HG03521 (cell line): ENCODE data around the gene CERS2.

Experiments used
- ATAC-seq: cut with Tn5 transposase; IDR thresholded peaks from one replicate; pipeline ENCODE4 v1.9.1; 2021; ENCODE audit warnings: mild to moderate bottlenecking, moderate library complexity; ENCODE audit not compliant: unreplicated experiment

The CERS2 gene

DNA sequence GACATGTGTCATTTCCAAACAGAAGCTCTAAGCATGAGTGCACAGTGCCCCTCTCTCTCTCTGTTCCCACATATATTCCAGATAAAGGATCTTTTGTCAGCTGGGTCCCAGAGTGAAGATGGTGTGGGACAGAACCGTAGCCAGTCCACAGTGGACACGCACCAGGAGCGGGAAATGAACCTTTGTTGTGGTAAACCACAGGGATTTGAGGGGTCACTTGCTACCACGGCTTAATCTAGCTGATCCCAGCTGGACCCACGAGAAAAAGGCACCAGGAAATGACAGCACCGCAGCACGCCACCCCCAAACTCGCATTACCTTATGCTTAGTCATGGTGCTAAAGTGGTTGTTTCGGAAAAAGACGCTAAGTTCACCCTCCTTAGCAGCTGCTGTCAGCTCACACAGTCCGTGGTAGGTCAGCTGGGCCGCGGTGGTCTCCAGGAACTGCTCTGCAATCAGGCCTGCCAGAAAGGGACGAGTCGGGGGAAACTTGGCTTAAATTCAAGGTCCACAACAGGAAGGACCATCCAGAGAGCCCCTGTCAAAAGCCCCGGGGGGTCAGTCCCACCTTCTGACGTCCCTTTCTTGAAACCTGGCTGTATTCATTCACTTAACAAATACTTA is 24.5 kb upstream of the CERS2 start:
- no peak for ATAC-seq

GRCh38 chr1:150997949-150998348 is 23.3 kb upstream of the CERS2 start:
- ATAC-seq: no peak

DNA sequence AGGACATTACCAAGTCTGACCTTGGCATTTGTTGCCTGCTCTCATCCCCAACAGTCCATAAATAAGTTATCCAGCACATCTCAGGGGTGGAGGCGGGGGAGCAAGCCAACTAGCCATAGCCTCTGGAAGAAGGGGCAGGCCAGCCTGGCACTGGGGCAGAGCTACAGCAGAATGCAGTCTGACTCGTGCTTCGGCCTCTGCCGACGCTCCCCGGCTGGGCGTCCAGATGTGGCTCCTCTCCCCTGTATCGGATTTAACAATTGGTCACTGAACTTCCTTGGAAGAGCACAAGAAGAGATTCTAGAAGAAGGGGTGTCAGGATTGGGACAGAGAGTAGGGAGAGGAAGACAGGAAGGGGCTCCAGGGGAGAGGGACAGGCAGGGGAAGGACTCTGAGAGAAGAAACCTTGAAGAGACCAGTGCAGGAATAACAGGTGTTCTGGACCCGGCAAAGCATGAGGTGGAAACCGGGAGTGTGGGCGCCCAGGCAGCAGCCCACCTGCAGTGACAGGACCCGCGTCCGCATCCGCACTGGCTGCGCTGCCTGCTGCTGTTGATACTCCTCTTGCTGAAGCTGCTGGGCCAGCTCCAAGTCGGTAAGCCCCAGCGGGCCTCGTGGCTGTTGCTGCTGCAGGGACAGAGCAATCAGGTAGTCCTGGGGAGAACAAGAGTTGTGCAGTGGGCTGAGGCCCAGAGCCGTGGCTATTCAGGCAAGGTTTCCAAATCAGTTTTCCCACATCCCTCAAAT is 22.7 kb upstream of the CERS2 start:
- no peak for ATAC-seq

GRCh38 chr1:150995896-150996295 is 21.3 kb upstream of the CERS2 start:
- no peak for ATAC-seq

GRCh38 chr1:150995460-150995859 is 20.8 kb upstream of the CERS2 start:
- ATAC-seq: no peak

DNA sequence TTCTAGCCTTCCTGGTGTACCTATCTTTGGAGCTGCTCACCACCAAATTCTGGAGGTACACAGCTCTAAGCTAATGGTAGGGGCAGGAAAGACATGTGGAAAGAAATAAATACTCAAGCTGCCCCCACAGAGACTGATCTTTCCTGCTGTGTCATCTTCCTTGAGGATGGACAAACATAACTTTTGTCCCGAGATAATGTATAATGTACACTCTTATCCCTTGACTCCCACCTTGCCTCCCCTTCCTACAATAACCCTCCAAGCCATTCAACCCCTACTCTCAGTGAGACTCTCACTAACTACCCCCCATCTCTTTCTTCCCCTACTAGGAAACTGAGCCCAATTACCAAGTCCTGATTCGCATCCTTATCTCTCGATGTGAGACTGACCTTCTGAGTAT is 19.6 kb upstream of the CERS2 start:
- ATAC-seq: no peak

DNA sequence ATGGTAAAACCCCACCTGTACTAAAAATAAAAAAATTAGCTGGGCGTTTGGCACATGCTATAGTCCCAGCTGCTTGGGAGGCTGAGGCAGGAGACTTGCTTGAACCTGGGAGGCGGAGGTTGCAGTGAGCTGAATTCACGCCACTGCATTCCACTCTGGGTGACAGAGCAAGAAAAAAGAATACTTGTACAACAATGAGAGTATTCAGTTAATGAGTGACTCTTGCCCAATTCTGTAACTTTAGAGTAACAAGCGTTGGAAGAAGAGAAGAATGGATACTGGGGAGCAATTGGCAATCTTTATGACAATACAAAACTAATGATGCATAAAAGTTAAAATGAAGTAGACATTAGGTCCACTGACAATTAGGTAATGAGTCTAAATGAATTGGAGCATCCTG is 18.0 kb upstream of the CERS2 start:
- ATAC-seq: no peak

GRCh38 chr1:150987924-150988323 is 13.3 kb upstream of the CERS2 start:
- no peak for ATAC-seq

DNA sequence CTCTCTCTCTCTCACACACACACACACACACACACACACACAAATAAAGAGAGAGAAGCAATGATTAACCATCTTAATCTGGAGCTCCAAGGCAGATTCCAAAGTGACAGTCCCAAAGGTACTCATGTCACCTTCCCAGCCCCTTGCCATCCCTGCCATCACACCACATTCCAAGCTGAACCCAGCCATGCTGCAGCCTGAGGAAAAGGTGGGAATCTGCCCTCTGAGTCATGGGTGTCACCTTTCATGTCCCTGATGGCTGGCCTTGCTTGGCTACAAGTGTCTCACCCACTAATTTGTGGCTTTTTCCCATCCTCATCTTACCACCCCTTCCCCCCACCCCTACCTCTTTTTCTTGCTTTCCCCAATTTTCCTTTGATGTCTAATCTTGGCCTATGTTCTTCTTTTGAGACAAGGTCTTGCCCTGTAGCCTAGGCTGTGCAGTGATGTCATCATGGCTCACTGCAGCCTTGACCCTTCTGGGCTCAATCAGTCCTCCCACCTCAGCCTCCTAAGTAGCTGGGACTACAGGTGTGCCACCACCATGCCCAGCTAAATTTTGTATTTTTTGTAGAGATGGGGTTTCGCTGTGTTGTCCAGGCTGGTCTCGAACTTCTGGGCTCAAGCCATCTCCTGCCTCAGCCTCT is 10.7 kb upstream of the CERS2 start:
- no peak for ATAC-seq

- ATAC-seq: no peak
Measured at GRCh38 chr1:150981805-150982712, 7.4 kb upstream of the CERS2 start, which contains the start of gene ANXA9. Gene ANXA9, plus strand, starts transcription at chr1:150982292. Its CDS starts 814 bp downstream, at chr1:150983106.

DNA sequence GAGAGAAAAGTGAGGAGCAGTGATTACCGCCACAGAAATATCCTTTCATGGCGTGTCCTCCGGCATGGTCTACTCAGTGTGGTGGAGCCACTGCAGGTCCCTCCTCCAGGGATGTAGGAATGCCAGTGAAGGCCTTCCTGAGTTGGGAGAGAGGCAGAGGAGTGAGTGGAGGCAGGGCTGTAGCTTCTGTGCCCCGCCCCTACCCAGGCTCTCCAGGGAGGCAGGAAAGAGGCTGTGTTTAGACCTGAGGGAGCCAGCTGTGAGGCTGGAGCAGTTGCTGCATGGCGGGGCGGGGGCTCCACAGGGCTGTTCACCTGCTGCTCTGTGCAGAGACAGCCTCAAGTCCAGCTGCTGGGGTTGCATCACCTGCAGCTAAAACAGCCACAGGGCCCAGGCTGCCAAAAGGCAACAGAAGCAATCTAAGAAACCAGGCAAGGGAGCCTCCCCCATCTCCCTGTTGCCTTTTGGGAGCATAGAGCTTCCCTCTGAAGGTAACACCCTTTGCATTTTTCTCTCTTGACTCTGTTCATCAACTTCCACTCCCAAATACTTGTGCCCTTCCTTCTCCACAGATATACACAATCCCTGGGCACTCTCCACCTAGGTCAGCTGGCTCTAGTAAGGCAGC is 6.7 kb upstream of the CERS2 start:
- ATAC-seq: no peak

GRCh38 chr1:150979092-150980056 is 4.7 kb upstream of the CERS2 start:
- peak; percentile 52 for ATAC-seq

DNA sequence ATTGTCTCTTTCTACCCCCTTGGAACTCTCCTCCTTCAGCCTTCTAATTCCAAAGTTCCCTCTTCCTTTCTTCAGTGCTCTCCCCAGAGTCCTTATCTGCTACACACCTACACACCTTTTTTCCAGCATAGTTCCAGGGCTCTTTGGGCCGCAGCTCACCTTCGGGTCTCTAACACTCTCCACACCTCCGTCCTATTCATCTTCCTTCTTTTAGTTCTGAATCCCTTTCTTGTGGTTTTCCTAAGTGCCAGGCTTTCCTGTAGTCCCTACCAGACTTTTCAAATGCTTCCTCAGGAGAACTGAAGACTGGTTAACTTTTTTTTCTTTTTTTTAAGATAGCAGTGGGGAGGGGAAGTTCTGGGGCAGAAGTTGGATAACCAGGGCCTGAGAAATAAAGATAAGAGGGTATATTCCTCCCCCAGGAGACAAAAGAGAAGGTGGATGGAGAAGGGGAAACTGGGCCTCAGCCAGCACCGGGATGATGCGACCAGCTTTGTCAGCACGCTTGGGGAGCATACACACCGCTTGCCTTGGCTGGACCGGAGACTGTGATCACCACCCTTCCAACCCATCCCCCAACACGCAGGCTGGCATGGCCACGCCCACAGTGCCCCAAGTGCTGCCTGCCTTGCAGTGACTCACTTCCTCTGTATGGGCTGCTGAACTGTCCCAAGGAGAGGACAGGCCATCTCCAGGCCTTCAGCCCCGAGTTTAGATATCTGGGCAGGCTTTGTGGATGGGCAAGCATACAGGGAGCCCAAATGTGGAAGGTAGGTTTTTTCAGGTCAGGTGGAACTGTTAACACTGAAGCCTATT is 2.5 kb upstream of the CERS2 start:
- no peak for ATAC-seq

DNA sequence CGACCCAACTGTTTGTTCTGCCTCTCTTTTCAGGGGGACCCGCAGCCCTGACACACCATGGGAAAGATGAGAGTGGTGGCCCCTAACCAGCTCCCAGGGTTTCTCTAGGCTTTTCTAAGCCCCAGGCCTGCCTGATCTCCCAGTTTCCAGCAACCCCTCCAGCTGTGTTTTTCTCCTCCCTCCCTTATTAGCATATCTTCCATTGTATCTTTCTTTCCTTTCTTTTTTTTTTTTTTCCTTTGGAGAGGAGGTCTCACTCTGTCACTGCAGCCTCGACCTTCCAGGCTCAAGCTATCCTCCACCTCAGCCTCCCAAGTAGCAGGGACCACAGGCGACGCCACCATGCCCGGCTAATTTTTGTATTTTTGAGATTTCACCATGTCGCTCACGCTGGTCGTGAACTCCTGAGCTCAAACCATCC is 1.8 kb upstream of the CERS2 start:
- ATAC-seq: no peak

DNA sequence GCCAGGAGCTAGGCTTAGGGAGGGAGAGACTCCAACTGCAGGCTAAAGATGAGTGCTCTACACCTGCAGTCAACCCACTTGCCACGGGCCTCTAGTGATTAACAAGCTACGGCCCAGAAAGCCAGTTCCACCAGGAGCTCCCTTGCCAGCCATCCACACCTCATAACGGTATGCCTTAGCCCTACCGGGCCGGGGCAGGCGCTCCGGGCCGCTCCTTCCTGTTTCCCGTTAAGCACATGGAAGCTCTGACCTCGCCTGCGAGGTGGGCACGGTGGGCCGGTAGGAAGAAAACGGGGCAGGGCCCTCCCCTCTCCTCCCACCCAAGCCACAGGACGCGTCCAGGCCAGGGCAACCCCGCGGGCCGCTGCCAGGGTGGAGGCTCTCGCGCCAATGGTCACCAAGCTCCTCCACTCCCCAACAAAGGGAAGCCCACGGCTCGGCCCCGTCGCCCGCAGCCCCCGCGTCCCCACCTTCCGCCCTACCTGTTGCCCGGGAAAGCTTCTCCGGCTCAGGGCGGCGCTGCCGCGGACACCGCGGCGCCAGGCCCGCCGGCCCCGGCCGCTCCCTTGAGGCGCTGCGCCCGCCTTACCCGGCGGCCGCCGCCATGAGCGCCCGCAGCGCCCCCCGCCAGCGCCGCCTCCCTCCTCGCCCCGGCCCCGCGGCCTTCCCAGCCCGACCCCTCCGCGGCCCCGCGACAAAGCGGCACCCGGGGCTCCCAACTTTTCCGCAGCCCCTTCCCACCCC is 627 bp downstream of the CERS2 start:
- ATAC-seq: peak; percentile 38

DNA sequence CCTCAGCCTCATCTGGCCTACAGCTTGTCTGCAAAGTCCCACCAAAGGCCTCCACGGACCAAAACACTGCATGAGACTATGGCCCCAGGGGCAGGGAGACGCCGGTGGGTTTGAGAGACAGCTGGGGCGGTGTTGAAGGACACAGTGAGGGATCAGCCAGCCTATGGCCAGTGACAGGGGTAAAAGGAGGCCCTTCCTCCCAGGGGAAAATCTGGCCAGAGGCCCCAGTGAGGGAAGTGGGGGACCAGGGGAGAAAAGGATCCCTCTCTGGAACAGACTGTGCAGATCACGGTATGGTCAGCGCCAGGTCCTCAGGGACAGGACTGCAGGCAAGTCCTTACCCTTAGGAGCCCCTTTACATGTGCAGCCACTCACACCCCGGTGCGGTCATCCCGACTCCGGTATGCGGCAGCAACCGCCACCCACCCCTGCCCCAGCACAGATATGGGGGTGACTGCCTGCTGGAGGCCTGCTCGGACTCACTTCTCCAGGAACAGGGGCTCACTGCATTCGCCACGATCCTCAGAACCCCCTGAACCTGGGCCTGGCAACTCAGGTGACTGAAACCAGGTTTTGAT is 1.3 kb downstream of the CERS2 start:
- ATAC-seq: no peak

- ATAC-seq: no peak
Measured at GRCh38 chr1:150972417-150972940, 2.2 kb downstream of the CERS2 start.
